Measurements from ENCODE around the gene CEL.

GRCh38 chr9:133054194-133054890 lies 7.4 kb upstream of the CEL start:
- TF ChIP-seq POLR2A (IDR thresholded peaks at IDR 0.05): no peak
- no peak for TF ChIP-seq CTCF (IDR thresholded peaks at IDR 0.05 in 8 of 11, conservative IDR thresholded peaks at IDR 0.05 in 3 of 11)
- peak in 1 of 3 donors; percentile 16 for TF ChIP-seq POLR2AphosphoS5 (IDR thresholded peaks at IDR 0.05)

All from spleen (tissue), 7 donors.